GM19238 (cell line): Measurements from ENCODE around the gene SPEG.
A peak's percentile ranks its signal among the peaks of the same experiment; 100 is the strongest.

Experiments used
- DNase-seq: peaks from one replicate; pipeline ENCODE4 v3.0.0; 2011; ENCODE audit warnings: low spot score; ENCODE audit not compliant: insufficient read length

SPEG gene

DNA sequence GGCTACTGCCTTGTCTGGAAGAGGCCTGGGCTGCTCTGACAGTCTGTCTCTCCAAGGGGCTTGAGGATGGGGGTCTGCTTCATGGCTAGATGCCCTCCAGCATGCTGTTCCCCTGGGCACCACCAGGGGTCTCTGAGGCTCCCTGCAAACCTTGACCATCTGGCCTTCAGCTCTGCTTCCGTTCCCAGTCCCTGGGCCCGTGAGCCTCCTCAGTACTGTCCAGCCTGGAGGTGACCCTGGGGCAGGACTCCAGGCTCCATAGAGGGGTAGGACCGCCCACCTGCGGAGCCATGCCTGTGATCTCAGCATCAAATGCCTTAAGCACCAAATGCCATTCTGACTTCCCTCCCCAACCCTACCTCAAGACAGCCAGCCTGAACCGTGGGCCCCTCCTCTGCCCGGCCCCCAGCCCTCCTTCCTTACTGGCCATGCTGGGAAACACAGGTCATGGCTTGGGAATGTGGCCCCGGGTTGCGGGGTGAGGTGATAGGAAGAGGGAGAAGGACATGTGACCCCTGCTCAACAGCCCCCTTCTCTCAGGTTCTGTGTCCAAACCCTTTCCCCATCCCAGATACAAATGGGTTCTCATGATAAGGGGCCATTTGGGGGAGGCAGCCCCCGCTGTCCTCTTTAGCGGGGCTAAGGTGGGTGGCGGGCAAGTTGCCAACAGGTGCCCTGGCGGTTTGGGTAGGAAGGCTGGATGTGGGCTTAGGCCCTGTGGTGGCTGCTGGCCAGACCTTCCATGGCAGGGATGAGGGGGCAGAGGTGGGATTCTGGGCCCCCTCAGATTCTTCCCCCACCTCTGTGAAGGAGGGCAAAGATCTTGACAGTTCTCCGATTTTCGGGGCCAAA, 25.0 kb downstream of the SPEG start:
- peak; percentile 76 for DNase-seq

DNA sequence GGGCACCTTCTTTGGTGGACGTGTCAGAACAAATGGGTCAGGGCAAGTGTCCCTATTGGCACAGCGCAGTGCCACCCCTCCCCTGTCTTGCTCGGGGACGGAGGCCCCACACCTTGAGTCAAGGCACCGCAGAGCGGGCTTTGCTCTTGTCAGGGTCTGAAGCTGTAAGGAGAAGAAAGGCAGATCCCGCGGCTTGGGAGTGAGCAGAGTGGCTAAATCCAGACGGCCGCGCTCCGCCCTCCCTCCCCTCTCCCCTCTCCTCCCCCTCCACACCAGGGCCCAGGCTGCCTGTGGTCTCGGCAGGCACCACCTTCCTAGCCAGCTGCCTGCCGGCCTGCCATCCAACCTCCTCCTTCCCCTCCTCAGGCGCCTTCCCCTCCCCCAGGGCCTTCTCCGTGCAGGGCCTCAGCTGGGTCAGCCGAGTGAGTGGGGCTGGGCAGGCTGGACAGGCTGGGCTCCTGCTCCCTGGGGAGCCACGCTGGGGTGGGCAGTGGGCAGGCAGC, 25.8 kb downstream of the SPEG start:
- DNase-seq: no peak

DNA sequence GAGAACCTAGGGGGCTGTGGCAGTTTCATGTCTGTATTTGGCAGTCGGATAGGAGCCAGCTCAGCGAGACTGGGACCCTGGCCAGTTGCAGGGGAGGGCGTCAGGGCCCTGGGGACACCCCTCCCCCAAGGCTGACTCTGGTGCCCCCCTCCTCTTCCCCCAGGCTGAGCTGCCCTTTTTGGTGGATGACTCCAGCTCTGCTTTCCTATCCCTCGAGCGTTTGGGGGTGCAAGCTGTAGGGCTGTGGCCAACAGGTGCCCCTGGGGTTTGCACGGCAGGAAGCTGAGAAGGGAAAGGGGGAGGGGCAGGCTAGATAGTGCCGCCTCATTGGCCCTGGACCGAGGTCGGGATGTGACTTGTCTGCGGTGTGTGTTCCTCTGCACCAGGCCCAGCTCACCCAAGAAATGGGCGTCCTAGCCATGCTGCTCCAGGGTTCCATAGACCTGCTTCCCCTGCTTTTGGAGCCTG, 26.4 kb downstream of the SPEG start:
- DNase-seq: no peak

DNA sequence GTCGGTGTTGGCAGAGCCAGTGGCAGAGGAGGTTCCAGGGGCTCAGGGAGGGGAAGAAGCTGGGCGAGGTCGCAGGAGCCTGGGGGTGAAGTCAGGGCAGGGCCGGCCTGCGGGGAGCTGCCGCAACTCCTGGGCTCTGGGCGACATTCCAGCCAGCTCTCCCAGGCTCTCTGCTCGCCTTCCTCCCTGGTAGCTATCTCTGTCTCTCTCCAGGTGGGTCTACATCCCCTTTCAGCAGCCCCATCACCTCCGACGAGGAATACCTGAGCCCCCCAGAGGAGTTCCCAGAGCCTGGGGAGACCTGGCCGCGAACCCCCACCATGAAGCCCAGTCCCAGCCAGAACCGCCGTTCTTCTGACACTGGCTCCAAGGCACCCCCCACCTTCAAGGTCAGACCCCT, 27.0 kb downstream of the SPEG start:
- no peak for DNase-seq

DNA sequence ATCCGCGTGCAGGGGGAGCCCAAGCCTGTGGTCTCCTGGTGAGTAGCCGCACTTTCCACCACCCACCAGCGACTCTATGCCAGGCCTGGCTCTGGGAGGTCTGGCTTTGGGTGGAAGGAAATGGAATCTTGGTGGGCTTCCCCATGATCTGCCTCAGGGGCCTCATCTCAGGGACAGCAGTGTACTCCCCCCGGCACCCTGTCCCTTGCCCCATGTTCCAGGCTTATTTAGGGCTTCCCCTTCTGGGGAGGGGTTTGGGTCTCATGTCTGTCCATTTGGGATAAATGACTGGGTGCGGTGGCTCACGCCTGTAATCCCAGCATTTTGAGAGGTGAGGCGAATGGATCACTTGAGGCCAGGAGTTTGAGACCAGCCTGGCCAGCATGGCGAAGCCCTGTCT, 27.7 kb downstream of the SPEG start:
- DNase-seq: no peak

DNA sequence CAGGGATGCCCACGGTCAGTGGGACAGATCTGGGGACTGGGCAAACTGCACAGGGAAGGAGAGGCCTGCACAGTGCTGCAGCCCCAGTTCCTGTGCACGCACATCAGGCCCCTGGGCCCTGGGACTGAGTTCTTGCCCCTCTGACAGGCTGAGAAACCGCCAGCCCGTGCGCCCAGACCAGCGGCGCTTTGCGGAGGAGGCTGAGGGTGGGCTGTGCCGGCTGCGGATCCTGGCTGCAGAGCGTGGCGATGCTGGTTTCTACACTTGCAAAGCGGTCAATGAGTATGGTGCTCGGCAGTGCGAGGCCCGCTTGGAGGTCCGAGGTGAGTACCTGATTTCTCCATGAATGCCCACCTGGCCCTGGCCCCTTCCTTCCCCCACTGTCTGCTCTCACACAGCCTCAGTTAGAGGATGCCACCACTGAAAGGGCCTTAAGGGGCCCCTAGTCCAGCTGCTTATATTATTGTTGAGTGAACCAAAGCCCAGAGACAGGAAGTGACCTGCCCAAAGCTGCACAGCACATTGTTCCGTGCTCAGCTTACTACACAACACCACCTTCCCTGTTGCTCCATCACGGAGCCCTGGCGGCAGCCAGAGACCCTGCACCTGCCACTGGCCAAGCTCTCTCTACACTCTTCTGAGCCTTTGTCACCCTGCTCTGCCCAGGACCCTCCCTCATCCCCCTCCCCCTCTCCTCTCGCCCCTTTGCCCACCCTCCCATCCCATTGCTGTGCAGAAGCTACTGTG, 29.8 kb downstream of the SPEG start:
- DNase-seq: no peak

DNA sequence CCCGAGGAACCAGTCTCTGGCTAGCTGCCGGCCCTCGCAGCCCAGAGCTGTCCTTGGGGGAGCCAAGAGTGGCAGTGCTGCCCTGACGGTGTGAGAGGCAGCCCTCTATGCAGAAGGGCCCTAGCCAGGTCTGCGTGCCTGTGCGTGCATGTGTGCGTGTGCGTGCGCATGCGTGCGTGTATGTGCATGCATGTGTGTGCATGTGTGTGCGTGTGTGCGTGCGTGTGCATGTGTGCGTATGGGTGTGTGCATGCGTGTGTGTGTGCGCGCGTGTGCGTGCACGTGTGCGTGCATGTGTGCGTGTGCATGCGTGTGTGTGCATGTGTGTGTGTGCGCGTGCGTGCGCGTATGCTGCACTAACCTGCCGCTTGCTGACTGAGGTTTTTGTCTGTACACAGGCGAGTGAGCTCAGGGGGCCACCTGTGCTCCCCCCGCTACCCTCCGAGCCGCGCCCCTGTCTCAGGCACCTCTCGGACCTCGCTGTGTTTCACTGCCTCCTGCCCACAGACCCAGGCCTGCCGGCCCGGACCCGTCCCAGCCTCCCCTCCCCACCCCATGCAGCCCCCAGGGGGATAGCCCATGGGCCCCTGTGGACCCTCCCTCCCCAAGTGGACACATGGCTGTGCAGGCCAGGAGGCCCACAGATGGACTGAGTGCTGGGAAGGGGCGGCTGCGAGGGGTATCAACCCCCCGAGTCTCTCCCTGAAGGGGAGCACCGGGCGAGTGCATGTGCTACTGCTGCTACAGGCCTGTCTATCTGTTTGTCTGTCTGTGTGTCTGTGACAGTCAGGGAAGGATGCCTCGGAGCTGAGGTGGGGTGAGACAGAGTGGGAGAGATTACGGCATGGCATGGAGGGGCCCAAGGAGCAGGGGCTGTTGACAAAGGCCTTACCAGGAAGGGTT, 31.3 kb downstream of the SPEG start:
- DNase-seq: no peak

DNA sequence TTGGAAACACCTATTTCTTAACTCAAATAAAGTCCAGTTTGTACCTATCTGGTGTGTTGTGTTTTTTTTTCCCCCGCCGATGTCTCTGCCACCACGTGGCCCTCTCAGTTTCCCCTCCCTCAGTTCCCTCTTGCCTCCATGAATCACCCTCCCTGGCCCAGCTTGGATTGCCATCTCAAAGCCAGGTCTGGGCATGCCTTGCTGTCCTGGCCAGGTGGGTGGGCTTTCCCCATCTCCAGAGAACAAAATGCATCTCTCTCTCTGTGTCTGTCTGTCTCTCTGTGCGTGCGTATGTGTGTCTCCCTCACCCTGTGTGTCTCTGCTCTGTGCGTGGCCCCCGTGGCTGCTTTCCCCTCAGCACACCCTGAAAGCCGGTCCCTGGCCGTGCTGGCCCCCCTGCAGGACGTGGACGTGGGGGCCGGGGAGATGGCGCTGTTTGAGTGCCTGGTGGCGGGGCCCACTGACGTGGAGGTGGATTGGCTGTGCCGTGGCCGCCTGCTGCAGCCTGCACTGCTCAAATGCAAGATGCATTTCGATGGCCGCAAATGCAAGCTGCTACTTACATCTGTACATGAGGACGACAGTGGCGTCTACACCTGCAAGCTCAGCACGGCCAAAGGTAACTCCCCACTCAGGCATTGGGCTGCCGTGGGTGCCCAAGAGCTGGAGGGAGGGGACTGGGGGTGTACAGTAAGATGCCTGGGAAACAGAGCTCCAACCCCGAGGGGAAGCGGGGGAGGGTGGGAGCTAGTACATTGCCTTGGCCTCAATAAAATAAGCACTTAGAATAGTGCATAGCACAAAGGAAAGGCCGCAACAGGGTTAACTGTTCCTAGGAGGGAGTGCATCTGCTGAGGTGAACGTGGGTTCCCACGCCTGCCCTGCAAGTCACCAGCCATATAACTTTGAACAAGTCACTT, 32.4 kb downstream of the SPEG start:
- no peak for DNase-seq

DNA sequence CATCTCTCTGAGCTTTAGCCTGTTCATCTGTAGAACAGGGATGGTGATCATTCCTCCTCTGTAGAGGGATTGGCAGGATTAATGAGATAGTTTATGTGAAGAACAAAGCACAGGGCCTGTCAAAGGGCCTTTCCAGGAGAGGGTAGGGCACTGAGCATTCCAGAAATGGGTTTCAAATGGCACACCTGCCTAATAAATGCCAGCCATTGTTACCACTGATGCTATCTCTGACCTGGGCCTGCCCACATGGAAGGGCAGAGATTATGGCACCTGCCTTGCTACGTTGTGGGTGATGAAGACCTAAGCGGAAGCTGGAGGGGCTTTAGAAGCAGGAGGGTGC, 33.1 kb downstream of the SPEG start:
- no peak for DNase-seq

DNA sequence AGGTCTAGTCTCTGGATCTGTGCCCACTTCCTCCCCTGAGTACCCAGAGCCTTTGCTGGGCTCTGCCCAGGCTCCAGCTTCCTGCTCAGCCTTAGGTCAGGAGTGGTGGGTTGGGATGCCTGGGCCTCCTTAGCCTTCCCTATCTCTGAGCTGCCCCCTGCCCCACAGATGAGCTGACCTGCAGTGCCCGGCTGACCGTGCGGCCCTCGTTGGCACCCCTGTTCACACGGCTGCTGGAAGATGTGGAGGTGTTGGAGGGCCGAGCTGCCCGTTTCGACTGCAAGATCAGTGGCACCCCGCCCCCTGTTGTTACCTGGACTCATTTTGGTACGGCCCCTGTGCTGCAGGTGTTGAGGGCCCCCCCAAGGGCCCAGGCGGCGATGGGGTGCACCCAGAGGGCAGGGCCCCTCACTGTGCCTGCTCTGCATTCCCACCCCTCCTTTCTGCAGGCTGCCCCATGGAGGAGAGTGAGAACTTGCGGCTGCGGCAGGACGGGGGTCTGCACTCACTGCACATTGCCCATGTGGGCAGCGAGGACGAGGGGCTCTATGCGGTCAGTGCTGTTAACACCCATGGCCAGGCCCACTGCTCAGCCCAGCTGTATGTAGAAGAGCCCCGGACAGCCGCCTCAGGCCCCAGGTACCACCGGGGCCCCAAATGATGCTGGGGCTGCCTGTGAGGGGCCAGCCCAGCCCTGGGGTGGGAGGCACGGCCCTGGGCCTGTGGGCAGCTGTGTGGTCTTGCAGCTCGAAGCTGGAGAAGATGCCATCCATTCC, 34.0 kb downstream of the SPEG start:
- no peak for DNase-seq

DNA sequence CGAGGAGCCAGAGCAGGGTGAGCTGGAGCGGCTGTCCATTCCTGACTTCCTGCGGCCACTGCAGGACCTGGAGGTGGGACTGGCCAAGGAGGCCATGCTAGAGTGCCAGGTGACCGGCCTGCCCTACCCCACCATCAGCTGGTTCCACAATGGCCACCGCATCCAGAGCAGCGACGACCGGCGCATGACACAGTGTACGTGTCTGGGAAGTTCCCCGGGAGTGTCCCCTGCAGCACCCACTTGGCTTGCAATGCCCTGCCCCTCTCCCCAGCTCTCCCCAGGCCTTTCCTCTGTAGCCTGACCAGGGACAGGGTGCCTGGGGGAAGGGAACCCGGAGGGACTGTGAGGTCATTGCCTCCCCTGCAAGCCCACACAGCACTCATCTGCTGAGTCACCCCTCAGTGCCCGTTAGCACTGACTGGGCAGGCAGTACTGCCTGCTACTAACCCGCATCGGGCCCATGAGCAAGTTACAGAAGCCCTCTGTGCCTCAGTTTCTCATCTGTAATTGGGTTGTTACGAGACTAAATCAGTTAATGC, 34.6 kb downstream of the SPEG start:
- no peak for DNase-seq

DNA sequence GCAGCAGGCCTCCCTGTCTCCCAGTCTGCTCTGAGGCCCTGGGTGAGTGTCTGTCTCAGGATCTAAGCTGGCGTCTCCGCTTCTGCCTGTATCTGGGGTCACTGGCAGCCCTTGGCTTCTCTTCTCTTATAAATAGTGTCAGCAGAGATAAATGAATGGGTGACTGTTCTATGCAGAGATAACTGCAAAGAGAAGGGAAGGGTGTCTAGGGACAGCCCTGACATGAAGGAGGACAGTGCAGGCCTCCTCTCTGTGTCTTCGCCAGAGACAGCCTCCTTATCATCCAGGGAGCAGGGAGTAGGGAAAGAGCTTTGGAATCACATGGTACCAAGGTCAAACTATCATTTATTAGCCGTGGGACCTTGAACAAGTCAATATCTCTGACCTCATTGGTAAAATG, 35.8 kb downstream of the SPEG start:
- DNase-seq: no peak

DNA sequence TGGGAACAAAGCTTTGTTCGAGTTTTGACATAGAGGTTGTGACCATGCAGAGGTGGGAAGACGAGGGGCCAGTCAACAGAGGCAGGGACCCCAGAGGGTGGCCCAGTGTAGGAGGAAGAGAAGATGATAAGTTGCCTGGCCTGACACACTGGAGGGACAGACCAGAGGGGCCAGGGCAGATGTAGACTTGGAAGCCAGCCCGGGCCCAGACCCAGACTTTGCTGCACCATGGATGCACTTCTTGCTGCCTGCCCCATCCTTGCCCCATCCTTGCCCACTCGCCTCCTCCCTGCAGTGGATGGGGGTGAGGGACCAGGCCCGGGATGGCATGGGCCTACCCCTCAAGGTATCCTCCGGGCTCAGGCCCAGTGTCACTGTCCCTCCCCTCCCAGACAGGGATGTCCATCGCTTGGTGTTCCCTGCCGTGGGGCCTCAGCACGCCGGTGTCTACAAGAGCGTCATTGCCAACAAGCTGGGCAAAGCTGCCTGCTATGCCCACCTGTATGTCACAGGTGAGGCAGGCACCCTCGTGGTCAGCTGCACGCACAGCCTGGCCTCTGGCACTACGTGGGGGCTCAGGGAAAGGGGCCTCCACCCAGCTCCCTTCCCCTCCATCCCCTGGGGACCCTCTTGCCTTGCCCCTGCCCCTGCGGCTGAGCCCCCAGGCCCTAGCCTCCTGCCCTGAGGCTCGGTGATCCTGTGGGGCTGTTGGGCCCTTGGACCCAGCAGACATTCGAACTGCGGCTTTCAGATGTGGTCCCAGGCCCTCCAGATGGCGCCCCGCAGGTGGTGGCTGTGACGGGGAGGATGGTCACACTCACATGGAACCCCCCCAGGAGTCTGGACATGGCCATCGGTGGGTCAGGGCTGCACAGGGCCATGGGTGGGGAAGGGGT, 37.1 kb downstream of the SPEG start:
- DNase-seq: no peak

DNA sequence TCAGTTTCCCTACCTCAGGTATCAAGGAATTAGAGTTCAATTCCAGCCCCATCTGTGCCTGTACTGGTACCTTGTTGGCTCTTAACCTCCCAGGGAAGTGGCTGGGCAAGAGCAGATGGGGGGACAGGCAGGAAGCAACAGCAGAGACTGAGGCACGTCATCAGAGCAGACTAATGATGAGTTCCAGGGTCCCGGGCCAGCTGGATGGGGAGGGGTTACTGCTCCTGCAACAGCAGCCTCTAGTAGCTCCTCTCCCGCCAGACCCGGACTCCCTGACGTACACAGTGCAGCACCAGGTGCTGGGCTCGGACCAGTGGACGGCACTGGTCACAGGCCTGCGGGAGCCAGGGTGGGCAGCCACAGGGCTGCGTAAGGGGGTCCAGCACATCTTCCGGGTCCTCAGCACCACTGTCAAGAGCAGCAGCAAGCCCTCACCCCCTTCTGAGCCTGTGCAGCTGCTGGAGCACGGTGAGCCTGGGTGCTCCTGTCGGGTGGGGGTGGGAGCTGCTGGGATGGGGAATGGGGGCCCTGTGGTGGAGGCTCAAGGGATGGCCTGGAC, 38.1 kb downstream of the SPEG start:
- DNase-seq: no peak

DNA sequence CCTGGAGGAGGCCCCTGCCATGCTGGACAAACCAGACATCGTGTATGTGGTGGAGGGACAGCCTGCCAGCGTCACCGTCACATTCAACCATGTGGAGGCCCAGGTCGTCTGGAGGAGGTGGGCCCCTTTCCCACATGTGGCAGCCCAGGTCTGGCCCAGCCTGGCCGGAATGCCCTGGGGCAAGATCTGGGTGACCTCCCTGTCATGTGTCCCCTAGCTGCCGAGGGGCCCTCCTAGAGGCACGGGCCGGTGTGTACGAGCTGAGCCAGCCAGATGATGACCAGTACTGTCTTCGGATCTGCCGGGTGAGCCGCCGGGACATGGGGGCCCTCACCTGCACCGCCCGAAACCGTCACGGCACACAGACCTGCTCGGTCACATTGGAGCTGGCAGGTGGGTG, 38.9 kb downstream of the SPEG start:
- DNase-seq: no peak

DNA sequence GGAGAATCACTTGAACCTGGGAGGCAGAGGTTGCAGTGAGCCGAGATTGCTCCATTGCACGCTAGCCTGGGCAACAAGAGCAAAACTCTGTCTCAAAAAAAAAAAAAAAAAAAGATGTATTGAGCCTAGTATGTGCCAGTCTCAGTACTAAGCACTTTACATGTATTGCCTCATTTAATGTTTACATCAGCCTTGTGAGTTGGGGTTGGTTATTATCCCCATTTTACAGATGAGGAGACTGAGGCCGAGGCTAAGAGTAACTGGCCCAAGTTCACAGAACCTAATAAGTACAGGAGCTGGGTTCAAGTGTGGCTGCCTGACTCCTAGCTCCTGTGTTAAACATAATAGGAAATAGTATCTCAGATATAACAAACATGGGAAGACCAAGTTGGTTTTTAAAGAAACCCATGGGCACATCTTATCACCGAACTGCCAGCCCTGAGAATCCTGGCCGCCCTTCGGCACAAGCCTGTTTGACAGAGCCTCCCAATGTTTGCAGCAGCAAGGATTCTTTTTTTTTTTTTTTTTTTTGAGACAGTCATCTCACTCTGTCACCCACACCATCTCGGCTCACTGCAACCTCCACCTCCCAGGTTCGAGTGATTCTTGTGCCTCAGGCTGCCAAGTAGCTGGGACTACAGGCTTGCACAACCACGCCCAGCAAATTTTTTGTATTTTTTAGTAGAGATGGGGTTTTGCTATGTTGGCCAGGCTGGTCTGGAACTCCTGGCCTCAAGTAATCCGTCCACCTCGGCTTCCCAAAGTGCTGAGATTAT, 39.8 kb downstream of the SPEG start:
- no peak for DNase-seq

DNA sequence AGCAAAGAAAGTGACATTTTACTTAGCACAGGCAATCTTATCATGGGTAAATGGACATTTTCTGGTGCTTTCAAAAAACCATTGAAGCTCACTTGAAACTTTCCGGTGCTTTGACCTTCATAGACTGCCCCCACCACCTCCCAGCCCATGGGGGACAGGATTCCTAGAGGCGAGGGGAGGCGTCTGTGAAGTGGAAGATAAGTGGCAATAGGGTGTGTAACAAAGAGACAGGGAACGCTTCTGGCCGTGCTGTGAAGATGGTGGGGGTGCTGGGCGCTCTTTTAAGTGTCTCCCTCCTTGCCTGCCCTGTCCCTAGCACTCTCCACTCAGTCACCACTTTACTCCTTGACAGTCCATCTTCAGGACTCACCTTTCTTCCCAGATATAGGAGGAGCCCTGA, 40.6 kb downstream of the SPEG start:
- no peak for DNase-seq
